ENCODE measurements around the gene CHAC2. TPM values are rescaled to one million over a fixed set of nuclear protein-coding genes. Genes with fewer than 3 reads are reported as not detected.

CHAC2 gene
- total RNA-seq, 1 donor from 2014 or later: 10.3 TPM

- no peak for DNase-seq (ENCODE audit: low read depth)
- peak; percentile 1 for TF ChIP-seq CTCF (conservative IDR thresholded peaks at IDR 0.05; ENCODE audit: low read depth, low read length)
These were observed 19.4 kb downstream of the CHAC2 start, which contains the start of the genes ASB3 and ERLEC1 for GRCh38 chr2:53786705-53787613. Gene ASB3, minus strand, starts transcription at chr2:53786953. Its CDS starts 21,381 bp downstream, at chr2:53765572. Gene ERLEC1, plus strand, starts transcription at chr2:53787044. Its CDS starts 167 bp downstream, at chr2:53787211.

GRCh38 chr2:53787614-53788289 is 20.1 kb downstream of the CHAC2 start:
- no peak for DNase-seq (ENCODE audit: low read depth)
- peak overlapping the region; percentile 78 for H3K4me3 ChIP-seq (ENCODE audit: low read depth, low read length)
- TF ChIP-seq CTCF (conservative IDR thresholded peaks at IDR 0.05; ENCODE audit: low read depth, low read length): no peak

More at GRCh38 chr2:53786705-53787613, 19.4 kb downstream of the CHAC2 start, which contains the start of the genes ASB3 and ERLEC1:
- peak within 1 kb of the TSS; percentile 78 for H3K4me3 ChIP-seq (ENCODE audit: low read depth, low read length)

GRCh38 chr2:53793261-53793660 is 25.7 kb downstream of the CHAC2 start:
- TF ChIP-seq CTCF (conservative IDR thresholded peaks at IDR 0.05; ENCODE audit: low read depth, low read length): no peak
- H3K4me3 ChIP-seq (ENCODE audit: low read depth, low read length): no peak overlapping the region
- no peak for DNase-seq (ENCODE audit: low read depth)

GRCh38 chr2:53793821-53794220 is 26.2 kb downstream of the CHAC2 start:
- TF ChIP-seq CTCF (conservative IDR thresholded peaks at IDR 0.05; ENCODE audit: low read depth, low read length): no peak
- no peak overlapping the region for H3K4me3 ChIP-seq (ENCODE audit: low read depth, low read length)
- no peak for DNase-seq (ENCODE audit: low read depth)

- no peak overlapping the region for H3K4me3 ChIP-seq (ENCODE audit: low read depth, low read length)
- no peak for TF ChIP-seq CTCF (conservative IDR thresholded peaks at IDR 0.05; ENCODE audit: low read depth, low read length)
These were observed 33.9 kb downstream of the CHAC2 start for GRCh38 chr2:53801547-53801946.

GRCh38 chr2:53802617-53803151 is 35.1 kb downstream of the CHAC2 start:
- no peak overlapping the region for H3K4me3 ChIP-seq (ENCODE audit: low read depth, low read length)
- TF ChIP-seq CTCF (conservative IDR thresholded peaks at IDR 0.05; ENCODE audit: low read depth, low read length): no peak
- no peak for DNase-seq (ENCODE audit: low read depth)

More at GRCh38 chr2:53801547-53801946, 33.9 kb downstream of the CHAC2 start:
- DNase-seq (ENCODE audit: low read depth): no peak

Data from epithelial cell of proximal tubule (primary cell).